HepG2 (cell line): ENCODE measurements around the gene PSMG3. TPM values are rescaled to one million over a fixed set of nuclear protein-coding genes. Genes with fewer than 3 reads are reported as not detected.

Experiments
- ATAC-seq: fragments of 200-7000 bp; cut with Tn5 transposase; 3 replicates; pipeline ENCODE4 v1.9.1; 2020; ENCODE audit warnings: mild to moderate bottlenecking, moderate library complexity
- BruUV-seq: library from RNA; stranded (reverse); fragments of 400-500 nt; replicated peaks from 2 replicates; lab custom pipeline; 2021; lab: Mats Ljungman, UMichigan
- CTCF ChIA-PET: fragments of 300-600 bp; formaldehyde crosslinking; extraction: SDS; loops from one replicate; lab custom pipeline; 2021; ENCODE audit warnings: low total read pairs, inconsistent platforms, low intra/inter-chr PET ratio; lab: Yijun Ruan, JAX
- POLR2A ChIA-PET: fragments of 350-600 bp; sonication (Branson Sonifier 250); formaldehyde crosslinking; loops from one replicate; lab custom pipeline; 2020; ENCODE audit warnings: antibody characterized with exemption, inconsistent platforms; lab: Yijun Ruan, JAX
- DNase-seq: peaks from one replicate; pipeline ENCODE4 v3.0.0-alpha.2; 2015; ENCODE audit warnings: low spot score
- FAIRE-seq: peaks from 3 replicates; lab custom pipeline; 2011; peaks lifted over from hg19 to GRCh38; lab: Jason Lieb, UNC
- H2AFZ ChIP-seq: one replicate; pipeline ENCODE4 v1.6.1; 2011; ENCODE audit warnings: low read length, inconsistent platforms
- H3K27ac ChIP-seq: fragments of 300-600 bp; 3 replicates; pipeline ENCODE4 v1.8.0; 2011; ENCODE audit warnings: mixed run types, mild to moderate bottlenecking, mixed read lengths, low read length, inconsistent platforms; ENCODE audit not compliant: insufficient read depth; ENCODE audit errors: extremely low read length
- H3K27me3 ChIP-seq, 2 experiments: fragments of 200-600 bp in 1 of 2; 2 replicates in 1 of 2; 3 replicates in 1 of 2; pipeline versions ENCODE4 v1.6.0 to v1.8.0; 2011; ENCODE audit warnings: low read length in 2 of 2, mild to moderate bottlenecking in 2 of 2, moderate library complexity in 2 of 2, inconsistent platforms in 1 of 2; ENCODE audit not compliant: insufficient read depth in 2 of 2, control insufficient read depth in 1 of 2
- H3K36me3 ChIP-seq, 2 experiments: fragments of 200-600 bp in 1 of 2; replicated peaks in 1 of 2; 2 replicates in 1 of 2; 3 replicates in 1 of 2; pipeline versions ENCODE4 v1.5.1 to v1.8.0; 2011; ENCODE audit warnings: low read length in 2 of 2, inconsistent platforms in 1 of 2; ENCODE audit not compliant: insufficient read depth in 2 of 2, control insufficient read depth in 1 of 2
- H3K4me1 ChIP-seq: 2 replicates; pipeline ENCODE4 v1.5.1; 2012; ENCODE audit warnings: low read length, inconsistent platforms; ENCODE audit not compliant: insufficient read depth
- H3K4me2 ChIP-seq: 2 replicates; pipeline ENCODE4 v1.6.0; 2011; ENCODE audit warnings: low read depth, low read length, inconsistent platforms
- H3K4me3 ChIP-seq, 3 experiments: fragments of 200-600 bp in 1 of 3; sonication (generic), shearing (Covaris generic) in 1 of 3; replicated peaks in 1 of 3; 2 replicates each; pipeline ENCODE4 v1.5.1; 2011 to 2016; ENCODE audit warnings: low read length in 3 of 3, inconsistent platforms in 2 of 3, low read depth in 2 of 3, mild to moderate bottlenecking in 2 of 3, control low read depth in 1 of 3, mixed read lengths in 1 of 3; ENCODE audit not compliant: insufficient read depth in 1 of 3
- H3K79me2 ChIP-seq: one replicate; pipeline ENCODE4 v1.6.1; 2011; ENCODE audit warnings: low read length, inconsistent platforms; ENCODE audit not compliant: insufficient read depth
- H3K9ac ChIP-seq: 2 replicates; pipeline ENCODE4 v1.6.0; 2011; ENCODE audit warnings: mild to moderate bottlenecking, low read depth, low read length, inconsistent platforms; ENCODE audit not compliant: insufficient read depth
- H3K9me3 ChIP-seq: 2 replicates; pipeline ENCODE4 v1.5.1; 2012; ENCODE audit warnings: mild to moderate bottlenecking, low read length
- H4K20me1 ChIP-seq: 2 replicates; pipeline ENCODE4 v1.6.0; 2011; ENCODE audit warnings: inconsistent platforms, mild to moderate bottlenecking, low read length, moderate library complexity; ENCODE audit not compliant: insufficient read depth
- ETV6 ChIP-seq: sonication (generic); formaldehyde crosslinking; conservative IDR thresholded peaks from 2 replicates; pipeline ENCODE4 v1.4.0; 2020; ENCODE audit warnings: missing genetic modification reagents
- EZH2 ChIP-seq: conservative IDR thresholded peaks from 2 replicates; pipeline ENCODE4 v1.6.1; 2012; ENCODE audit warnings: mild to moderate bottlenecking, low read depth, low read length, moderate library complexity
- GATA4 ChIP-seq: sonication (generic); IDR thresholded peaks from 2 replicates; pipeline ENCODE4 v1.6.1; 2016; ENCODE audit warnings: antibody characterized with exemption, low read depth, borderline replicate concordance
- GLI4 ChIP-seq: sonication (generic); formaldehyde crosslinking; IDR thresholded peaks from 2 replicates; pipeline ENCODE4 v1.5.1; 2020; ENCODE audit warnings: missing genetic modification reagents, mild to moderate bottlenecking, moderate library complexity, borderline replicate concordance
- MEIS2 ChIP-seq: sonication (generic); formaldehyde crosslinking; IDR thresholded peaks from 2 replicates; pipeline ENCODE4 v1.9.0; 2021; ENCODE audit warnings: mild to moderate bottlenecking, missing genetic modification reagents
- NCOR1 ChIP-seq: fragments of 200-600 bp; sonication (generic); IDR thresholded peaks from 2 replicates; pipeline ENCODE4 v1.7.0; 2017; ENCODE audit warnings: antibody characterized with exemption, low read length, borderline replicate concordance
- SAFB2 ChIP-seq: sonication (generic); formaldehyde crosslinking; IDR thresholded peaks from 2 replicates; pipeline ENCODE4 v1.5.1; 2020; ENCODE audit warnings: missing genetic modification reagents, low read depth, mild to moderate bottlenecking, borderline replicate concordance
- SMYD3 ChIP-seq: sonication (generic); formaldehyde crosslinking; IDR thresholded peaks from 2 replicates; pipeline ENCODE4 v1.8.1; 2023; ENCODE audit warnings: mild to moderate bottlenecking, missing genetic modification reagents
- TOE1 ChIP-seq: sonication (generic); formaldehyde crosslinking; IDR thresholded peaks from 2 replicates; pipeline ENCODE4 v1.4.0; 2020; ENCODE audit warnings: mild to moderate bottlenecking, missing genetic modification reagents
- ZC3H4 ChIP-seq: sonication (generic); formaldehyde crosslinking; IDR thresholded peaks from 2 replicates; pipeline ENCODE4 v1.4.0; 2020; ENCODE audit warnings: missing genetic modification reagents, borderline replicate concordance
- ZNF234 ChIP-seq: sonication (generic); formaldehyde crosslinking; conservative IDR thresholded peaks from 2 replicates; pipeline ENCODE4 v1.5.1; 2020; ENCODE audit warnings: mild to moderate bottlenecking, missing genetic modification reagents
- ZNF678 ChIP-seq: sonication (generic); formaldehyde crosslinking; IDR thresholded peaks from 2 replicates; pipeline ENCODE4 v1.4.0; 2020; ENCODE audit warnings: mild to moderate bottlenecking, missing genetic modification reagents
- ZNF75D ChIP-seq: sonication (generic); formaldehyde crosslinking; IDR thresholded peaks from 2 replicates; pipeline ENCODE4 v1.8.1; 2023; ENCODE audit warnings: missing genetic modification reagents, mild to moderate bottlenecking, borderline replicate concordance
- WGBS: methylation state at CpG from one replicate; pipeline ENCODE4 v1.1.6; 2017; ENCODE audit warnings: low lambda C conversion rate; 5-methylcytosine and 5-hydroxymethylcytosine counted together
- in situ Hi-C: cut with HindIII; loops from 2 replicates; pipeline ENCODE4 v1.10.0; 2017; ENCODE audit warnings: low pct_unique_long_range_greater_than_20kb; ENCODE audit not compliant: extremely low pct_ligation_motif_present
- intact Hi-C: fragments of 100-400 bp; cut with micrococcal nuclease; formaldehyde crosslinking; loops from one replicate; pipeline ENCODE4 v1.10.0; 2022; ENCODE audit not compliant: unreplicated experiment
- polyA plus RNA-seq, 8 experiments: library from polyadenylated mRNA; depleted of rRNA in 3 of 8; stranded (reverse) in 7 of 8; unstranded in 1 of 8; fragments of >200 nt; fragmentation: Illumina TruSeq in 4 of 8; extraction: Trizol in 4 of 8; gene quantifications; 2 replicates each; pipeline versions ENCODE4 v1.2.1 to v1.2.3, GENCODE V29; 2011 to 2016; ENCODE audit warnings: low read depth in 4 of 8, missing spikeins in 1 of 8, mixed read lengths in 1 of 8; ENCODE audit not compliant: insufficient read depth in 1 of 8
- total RNA-seq, 5 experiments: library from RNA; depleted of rRNA; stranded (reverse); fragments of >200 nt; fragmentation: Illumina TruSeq; extraction: Trizol; gene quantifications; 2 replicates each; pipeline ENCODE4 v1.2.3, GENCODE V29; 2016; ENCODE audit warnings: low read depth in 1 of 5
- TF ChIP-seq, protein P1 (sequence below): sonication (generic); formaldehyde crosslinking; IDR thresholded peaks from 2 replicates; pipeline ENCODE4 v1.4.0; 2020; ENCODE audit warnings: missing genetic modification reagents
- TF ChIP-seq, protein P2 (sequence below): sonication (generic); formaldehyde crosslinking; IDR thresholded peaks from 2 replicates; pipeline ENCODE4 v1.8.0; 2022; ENCODE audit warnings: missing genetic modification reagents, low read depth, mild to moderate bottlenecking, borderline replicate concordance
- TF ChIP-seq, protein P3 (sequence below): sonication (generic); formaldehyde crosslinking; IDR thresholded peaks from 2 replicates; pipeline ENCODE4 v1.5.0; 2020; ENCODE audit warnings: mild to moderate bottlenecking, low read depth, missing genetic modification reagents, borderline replicate concordance
- TF ChIP-seq, protein P4 (sequence below): sonication (generic); formaldehyde crosslinking; conservative IDR thresholded peaks from 2 replicates; pipeline ENCODE4 v1.5.0; 2020; ENCODE audit warnings: missing genetic modification reagents
- TF ChIP-seq, protein P5 (sequence below): sonication (generic); formaldehyde crosslinking; IDR thresholded peaks from 2 replicates; pipeline ENCODE4 v1.4.0; 2020; ENCODE audit warnings: missing genetic modification reagents, borderline replicate concordance

Gene PSMG3
- total and polyA plus RNA-seq, 2 of the 13 experiments (the other 11 are each of a cell fraction or from before 2014, with no cell fraction given), result 29.6 to 48.4 TPM

DNA sequence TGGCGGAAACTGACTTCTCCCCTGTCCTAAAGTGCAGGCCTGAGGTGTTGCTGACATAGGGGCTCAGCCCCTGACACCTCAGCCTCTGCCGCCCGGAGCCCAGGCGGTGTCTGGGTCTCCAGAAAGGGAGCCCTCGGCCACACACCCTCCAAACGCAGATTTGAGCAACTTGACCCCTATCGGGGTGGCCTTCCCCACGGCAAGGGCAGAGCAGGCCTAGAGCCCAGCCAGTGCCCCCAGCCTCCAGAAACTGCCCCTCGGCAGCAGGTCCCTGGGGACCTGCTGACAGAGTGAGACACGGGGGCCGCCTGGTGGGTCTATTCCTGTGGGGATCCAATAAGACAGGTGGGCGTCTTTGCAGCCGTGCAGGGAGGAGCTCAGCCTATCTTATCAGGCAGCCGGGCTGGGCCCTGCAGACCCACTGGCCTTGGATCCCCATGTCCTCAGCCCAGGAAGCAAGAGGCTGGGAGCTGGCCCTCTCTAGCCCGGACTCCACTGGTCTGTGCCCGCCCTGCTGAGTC, 24.9 kb downstream of the PSMG3 start:
- Histone ChIP-seq H3K27ac (no peak overlapping the region), H3K9me3 (no peaks in the 10 kb centered on the region), H3K4me3 (no peak overlapping the region), H3K79me2 (no peaks in the 10 kb centered on the region), H3K4me1 (no peaks in the 10 kb centered on the region), H3K27me3 (no peaks in the 10 kb centered on the region), H4K20me1 (no peaks in the 10 kb centered on the region), H3K9ac (no peak overlapping the region), H2AFZ (no peak overlapping the region), H3K36me3 (peaks cover 14 to 21% of the 10 kb centered on the region in 2 experiments; a peak in 4 of 5 replicates), H3K4me2 (no peak overlapping the region)
- intact Hi-C loops (no loop called here), in situ Hi-C loops (no loop called here)
- CTCF ChIA-PET, result no interaction called here
- DNase-seq (no peak), ATAC-seq (peak; percentile 1; the same call in 2 of the 3 replicates), FAIRE-seq (no peak)
- POLR2A ChIA-PET, result interaction anchor here (1.6 to 4.8 kb wide), 2 partner anchors 10 to 12 kb away, joined by 3 to 30 read pairs; partner anchors contain the start of gene TMEM184A
- BruUV-seq, result no TSS peak
- no CpG with 5 or more reads among the region's 16 CpGs for WGBS
- TF ChIP-seq MEIS2 (no peak), ZNF234 (CRISPR knock-in tag) (no peak), EZH2 (no peak), GLI4 (CRISPR knock-in tag) (no peak), ZNF678 (CRISPR knock-in tag) (no peak), ZC3H4 (CRISPR knock-in tag) (no peak), NCOR1 (no peak), TOE1 (CRISPR knock-in tag) (no peak), ZNF75D (CRISPR knock-in tag) (no peak), SMYD3 (CRISPR knock-in tag) (no peak), SAFB2 (no peak), ETV6 (CRISPR knock-in tag) (no peak), GATA4 (no peak)
- TF ChIP-seq, protein P1, sequence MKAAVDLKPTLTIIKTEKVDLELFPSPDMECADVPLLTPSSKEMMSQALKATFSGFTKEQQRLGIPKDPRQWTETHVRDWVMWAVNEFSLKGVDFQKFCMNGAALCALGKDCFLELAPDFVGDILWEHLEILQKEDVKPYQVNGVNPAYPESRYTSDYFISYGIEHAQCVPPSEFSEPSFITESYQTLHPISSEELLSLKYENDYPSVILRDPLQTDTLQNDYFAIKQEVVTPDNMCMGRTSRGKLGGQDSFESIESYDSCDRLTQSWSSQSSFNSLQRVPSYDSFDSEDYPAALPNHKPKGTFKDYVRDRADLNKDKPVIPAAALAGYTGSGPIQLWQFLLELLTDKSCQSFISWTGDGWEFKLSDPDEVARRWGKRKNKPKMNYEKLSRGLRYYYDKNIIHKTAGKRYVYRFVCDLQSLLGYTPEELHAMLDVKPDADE (CRISPR knock-in tag), result no peak
- TF ChIP-seq, protein P2, sequence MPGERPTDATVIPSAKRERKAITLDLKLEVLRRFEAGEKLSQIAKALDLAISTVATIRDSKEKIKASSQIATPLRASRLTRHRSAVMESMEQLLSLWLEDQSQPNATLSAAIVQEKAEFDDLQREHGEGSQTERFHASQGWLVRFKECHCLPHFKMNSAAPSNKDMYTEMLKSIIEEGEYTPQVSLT (CRISPR knock-in tag), result no peak
- TF ChIP-seq, protein P3, sequence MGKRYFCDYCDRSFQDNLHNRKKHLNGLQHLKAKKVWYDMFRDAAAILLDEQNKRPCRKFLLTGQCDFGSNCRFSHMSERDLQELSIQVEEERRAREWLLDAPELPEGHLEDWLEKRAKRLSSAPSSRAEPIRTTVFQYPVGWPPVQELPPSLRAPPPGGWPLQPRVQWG (CRISPR knock-in tag), result no peak
- TF ChIP-seq, protein P4, sequence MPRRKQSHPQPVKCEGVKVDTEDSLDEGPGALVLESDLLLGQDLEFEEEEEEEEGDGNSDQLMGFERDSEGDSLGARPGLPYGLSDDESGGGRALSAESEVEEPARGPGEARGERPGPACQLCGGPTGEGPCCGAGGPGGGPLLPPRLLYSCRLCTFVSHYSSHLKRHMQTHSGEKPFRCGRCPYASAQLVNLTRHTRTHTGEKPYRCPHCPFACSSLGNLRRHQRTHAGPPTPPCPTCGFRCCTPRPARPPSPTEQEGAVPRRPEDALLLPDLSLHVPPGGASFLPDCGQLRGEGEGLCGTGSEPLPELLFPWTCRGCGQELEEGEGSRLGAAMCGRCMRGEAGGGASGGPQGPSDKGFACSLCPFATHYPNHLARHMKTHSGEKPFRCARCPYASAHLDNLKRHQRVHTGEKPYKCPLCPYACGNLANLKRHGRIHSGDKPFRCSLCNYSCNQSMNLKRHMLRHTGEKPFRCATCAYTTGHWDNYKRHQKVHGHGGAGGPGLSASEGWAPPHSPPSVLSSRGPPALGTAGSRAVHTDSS (CRISPR knock-in tag), result no peak
- TF ChIP-seq, protein P5, sequence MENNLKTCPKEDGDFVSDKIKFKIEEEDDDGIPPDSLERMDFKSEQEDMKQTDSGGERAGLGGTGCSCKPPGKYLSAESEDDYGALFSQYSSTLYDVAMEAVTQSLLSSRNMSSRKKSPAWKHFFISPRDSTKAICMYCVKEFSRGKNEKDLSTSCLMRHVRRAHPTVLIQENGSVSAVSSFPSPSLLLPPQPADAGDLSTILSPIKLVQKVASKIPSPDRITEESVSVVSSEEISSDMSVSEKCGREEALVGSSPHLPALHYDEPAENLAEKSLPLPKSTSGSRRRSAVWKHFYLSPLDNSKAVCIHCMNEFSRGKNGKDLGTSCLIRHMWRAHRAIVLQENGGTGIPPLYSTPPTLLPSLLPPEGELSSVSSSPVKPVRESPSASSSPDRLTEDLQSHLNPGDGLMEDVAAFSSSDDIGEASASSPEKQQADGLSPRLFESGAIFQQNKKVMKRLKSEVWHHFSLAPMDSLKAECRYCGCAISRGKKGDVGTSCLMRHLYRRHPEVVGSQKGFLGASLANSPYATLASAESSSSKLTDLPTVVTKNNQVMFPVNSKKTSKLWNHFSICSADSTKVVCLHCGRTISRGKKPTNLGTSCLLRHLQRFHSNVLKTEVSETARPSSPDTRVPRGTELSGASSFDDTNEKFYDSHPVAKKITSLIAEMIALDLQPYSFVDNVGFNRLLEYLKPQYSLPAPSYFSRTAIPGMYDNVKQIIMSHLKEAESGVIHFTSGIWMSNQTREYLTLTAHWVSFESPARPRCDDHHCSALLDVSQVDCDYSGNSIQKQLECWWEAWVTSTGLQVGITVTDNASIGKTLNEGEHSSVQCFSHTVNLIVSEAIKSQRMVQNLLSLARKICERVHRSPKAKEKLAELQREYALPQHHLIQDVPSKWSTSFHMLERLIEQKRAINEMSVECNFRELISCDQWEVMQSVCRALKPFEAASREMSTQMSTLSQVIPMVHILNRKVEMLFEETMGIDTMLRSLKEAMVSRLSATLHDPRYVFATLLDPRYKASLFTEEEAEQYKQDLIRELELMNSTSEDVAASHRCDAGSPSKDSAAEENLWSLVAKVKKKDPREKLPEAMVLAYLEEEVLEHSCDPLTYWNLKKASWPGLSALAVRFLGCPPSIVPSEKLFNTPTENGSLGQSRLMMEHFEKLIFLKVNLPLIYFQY, result no peak
